AG09319 (cell line): ENCODE data around the gene SEC14L3.
"Not testable (repeated sequence)": the region's sequence is repeated elsewhere in the genome, so short reads cannot be mapped to it uniquely, and the experiment has no call there.

Source experiments
- DNase-seq: peaks from one replicate; pipeline ENCODE4 v3.0.0-alpha.2; 2010; ENCODE audit warnings: low read depth; ENCODE audit errors: extremely low read depth
- TF ChIP-seq, protein P1 (sequence below): IDR thresholded peaks from 2 replicates; pipeline ENCODE4 v1.5.1; 2011; ENCODE audit warnings: low read depth, mild to moderate bottlenecking, inconsistent platforms, low read length, moderate library complexity

Gene SEC14L3

GRCh38 chr22:30457981-30458380 lies 13.8 kb downstream of the SEC14L3 start:
- TF ChIP-seq, protein P1, sequence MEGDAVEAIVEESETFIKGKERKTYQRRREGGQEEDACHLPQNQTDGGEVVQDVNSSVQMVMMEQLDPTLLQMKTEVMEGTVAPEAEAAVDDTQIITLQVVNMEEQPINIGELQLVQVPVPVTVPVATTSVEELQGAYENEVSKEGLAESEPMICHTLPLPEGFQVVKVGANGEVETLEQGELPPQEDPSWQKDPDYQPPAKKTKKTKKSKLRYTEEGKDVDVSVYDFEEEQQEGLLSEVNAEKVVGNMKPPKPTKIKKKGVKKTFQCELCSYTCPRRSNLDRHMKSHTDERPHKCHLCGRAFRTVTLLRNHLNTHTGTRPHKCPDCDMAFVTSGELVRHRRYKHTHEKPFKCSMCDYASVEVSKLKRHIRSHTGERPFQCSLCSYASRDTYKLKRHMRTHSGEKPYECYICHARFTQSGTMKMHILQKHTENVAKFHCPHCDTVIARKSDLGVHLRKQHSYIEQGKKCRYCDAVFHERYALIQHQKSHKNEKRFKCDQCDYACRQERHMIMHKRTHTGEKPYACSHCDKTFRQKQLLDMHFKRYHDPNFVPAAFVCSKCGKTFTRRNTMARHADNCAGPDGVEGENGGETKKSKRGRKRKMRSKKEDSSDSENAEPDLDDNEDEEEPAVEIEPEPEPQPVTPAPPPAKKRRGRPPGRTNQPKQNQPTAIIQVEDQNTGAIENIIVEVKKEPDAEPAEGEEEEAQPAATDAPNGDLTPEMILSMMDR: no peak
- DNase-seq: no peak

DNA sequence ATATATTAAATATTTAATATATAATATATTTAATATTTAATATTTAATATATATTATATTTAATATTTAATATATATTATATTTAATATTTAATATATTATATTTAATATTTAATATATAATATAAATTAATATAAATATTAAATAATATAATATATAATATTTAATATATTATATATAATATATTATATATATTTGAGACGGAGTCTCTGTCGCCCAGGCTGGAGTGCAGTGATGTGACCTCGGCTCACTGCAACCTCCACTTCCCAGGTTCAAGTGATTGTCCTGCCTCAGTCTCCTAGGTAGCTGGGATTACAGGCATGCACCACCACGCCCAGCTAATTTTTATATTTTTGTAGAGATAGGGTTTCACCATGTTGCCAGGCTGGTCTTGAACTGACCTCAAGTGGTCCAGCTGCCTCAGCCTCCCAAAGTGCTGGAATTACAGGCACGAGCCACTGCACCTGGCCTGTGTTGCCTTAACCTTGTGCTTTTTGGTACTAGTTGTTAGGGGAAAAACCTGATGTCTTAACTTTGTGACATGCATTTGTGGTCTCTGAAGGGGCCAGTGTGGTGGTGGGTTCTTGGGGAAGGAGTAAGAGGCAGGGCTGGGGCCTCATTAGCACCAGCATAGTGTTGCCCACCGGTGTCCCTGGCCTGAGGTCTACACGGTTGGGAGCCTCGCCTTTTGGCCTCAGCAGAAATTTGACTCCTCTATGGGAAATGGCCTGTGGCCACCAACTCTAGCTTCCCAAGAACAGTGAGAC lies 16.6 kb downstream of the SEC14L3 start:
- DNase-seq: no peak
- TF ChIP-seq, protein P1: no peak

DNA sequence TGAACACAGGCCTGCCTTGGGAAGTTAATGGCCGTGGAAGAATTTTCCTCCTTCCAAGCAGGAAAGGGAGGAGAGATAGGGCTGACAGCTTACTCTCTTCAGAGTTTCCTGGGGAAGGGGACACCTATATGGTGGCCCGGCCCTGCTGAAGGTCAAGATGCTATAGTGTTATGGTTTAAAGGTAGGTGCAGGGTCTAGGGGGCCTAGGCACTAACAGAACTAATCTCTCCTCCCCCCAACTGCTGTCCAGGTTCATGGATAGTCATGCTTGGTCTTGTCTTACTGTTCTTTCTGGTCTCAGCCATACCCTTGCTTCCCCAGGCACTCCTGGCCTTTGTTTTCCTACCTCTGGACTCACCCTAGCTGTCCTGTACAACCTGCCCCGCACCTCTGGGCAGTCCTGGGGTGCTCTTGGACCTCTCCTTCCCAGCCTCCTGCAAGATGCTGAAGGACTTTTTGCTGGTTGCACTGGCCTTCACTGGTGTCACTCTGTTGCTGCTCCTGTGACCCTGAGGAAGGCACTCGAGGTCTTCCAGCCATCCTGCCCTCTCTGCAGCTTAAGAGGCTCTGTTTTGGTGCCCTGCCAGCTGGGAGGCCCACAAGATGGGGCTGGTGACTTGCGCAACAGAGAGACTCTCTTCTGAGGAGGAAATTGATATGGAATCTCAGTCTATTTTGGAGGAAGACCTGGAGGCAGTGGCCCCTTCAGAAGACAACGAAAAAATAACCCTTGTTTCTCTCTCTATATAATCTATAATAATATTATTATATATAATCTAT lies 17.9 kb downstream of the SEC14L3 start:
- DNase-seq: no peak
- TF ChIP-seq, protein P1: no peak

- no peak for DNase-seq
- TF ChIP-seq, protein P1: no peak
Observed at GRCh38 chr22:30452861-30453260, 19.0 kb downstream of the SEC14L3 start.

GRCh38 chr22:30451488-30451887 lies 20.3 kb downstream of the SEC14L3 start:
- DNase-seq: not testable (repeated sequence)

- no peak for DNase-seq
- TF ChIP-seq, protein P1: no peak
Observed at GRCh38 chr22:30447656-30448055, 24.2 kb downstream of the SEC14L3 start.

GRCh38 chr22:30445438-30446145 lies 26.2 kb downstream of the SEC14L3 start:
- DNase-seq: no peak
- TF ChIP-seq, protein P1: no peak
